C4-2B (cell line): ENCODE measurements around the gene UBXN11.

Experiments
- ZFX ChIP-seq: fragments of 450-650 bp; IDR thresholded peaks from 2 replicates; pipeline ENCODE4 v1.6.1; 2017
- TF ChIP-seq, protein P1 (sequence below): fragments of 450-650 bp; conservative IDR thresholded peaks from 2 replicates; pipeline ENCODE4 v1.5.1; 2017; ENCODE audit warnings: mild to moderate bottlenecking

DNA sequence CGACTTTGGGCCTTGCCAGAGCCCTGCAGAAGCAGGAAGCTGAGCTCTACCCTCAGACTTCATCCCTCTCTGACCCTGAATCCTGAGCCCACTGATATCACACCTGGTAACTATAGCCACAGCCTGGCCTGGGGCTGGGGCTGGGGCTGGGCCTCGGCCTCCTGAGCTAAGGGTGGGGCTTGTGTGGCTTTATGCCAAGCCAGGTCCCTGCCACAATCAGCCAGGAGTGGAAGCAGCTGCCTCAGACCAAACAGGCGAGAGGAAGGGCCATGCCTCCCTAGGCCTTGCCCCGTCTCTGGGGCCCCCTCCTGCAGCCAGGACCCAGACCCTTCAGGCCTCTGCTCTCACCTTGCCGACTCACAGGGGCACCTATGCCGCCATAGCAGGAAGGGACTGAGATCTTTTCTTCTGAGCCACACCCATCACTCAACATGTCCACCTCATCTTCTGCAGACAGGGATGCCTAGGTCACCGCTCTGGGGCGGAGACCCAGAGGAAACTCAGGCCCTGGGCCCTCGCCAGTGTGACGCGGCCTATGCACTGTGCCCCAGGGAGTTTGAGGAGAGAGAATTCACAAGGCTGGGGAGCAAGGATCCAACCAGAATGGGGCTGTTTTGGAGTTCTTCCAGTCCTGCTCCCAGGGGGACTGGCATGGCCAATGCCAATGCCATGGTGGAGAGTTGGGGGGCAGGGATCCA, 5.7 kb downstream of the UBXN11 start:
- TF ChIP-seq, protein P1, sequence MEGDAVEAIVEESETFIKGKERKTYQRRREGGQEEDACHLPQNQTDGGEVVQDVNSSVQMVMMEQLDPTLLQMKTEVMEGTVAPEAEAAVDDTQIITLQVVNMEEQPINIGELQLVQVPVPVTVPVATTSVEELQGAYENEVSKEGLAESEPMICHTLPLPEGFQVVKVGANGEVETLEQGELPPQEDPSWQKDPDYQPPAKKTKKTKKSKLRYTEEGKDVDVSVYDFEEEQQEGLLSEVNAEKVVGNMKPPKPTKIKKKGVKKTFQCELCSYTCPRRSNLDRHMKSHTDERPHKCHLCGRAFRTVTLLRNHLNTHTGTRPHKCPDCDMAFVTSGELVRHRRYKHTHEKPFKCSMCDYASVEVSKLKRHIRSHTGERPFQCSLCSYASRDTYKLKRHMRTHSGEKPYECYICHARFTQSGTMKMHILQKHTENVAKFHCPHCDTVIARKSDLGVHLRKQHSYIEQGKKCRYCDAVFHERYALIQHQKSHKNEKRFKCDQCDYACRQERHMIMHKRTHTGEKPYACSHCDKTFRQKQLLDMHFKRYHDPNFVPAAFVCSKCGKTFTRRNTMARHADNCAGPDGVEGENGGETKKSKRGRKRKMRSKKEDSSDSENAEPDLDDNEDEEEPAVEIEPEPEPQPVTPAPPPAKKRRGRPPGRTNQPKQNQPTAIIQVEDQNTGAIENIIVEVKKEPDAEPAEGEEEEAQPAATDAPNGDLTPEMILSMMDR, result no peak
- TF ChIP-seq ZFX, result no peak
